ENCODE data around the gene PZP. TPM values are rescaled to one million over a fixed set of nuclear protein-coding genes. Genes with fewer than 3 reads are reported as not detected.

The PZP gene
- total and polyA plus RNA-seq, 8 donors = 0.03 to 0.38 (median 0.05) TPM; not detected in 5

- intact Hi-C loops (cut with DNase I) = no loop called here
- H3K4me1 ChIP-seq = no peaks in the 10 kb centered on the region
- H3K36me3 ChIP-seq = no peaks in the 10 kb centered on the region
- H3K27ac ChIP-seq = peak within 1 kb of the TSS in 2 of 4 donors; percentile 20 to 52
- peak within 1 kb of the TSS in 2 of 4 donors; percentile 1 to 8 for H3K4me3 ChIP-seq
- WGBS, 2 donors = 73 to 80% methylated on average over 9 of the region's 9 CpGs
- DNase-seq = no peak
- H3K27me3 ChIP-seq = no peaks in the 10 kb centered on the region
- no peak for TF ChIP-seq CTCF (IDR thresholded peaks at IDR 0.05)
- peak in 3 of 4 donors; percentile 48 to 68 (median 64) for ATAC-seq
- H3K9me3 ChIP-seq = no peaks in the 10 kb centered on the region
- FAIRE-seq = no peak
Observed at GRCh38 chr12:9115731-9116559, 92.2 kb downstream of the PZP start, which contains the start of gene A2M. A2M (minus strand) TSS chr12:9115919; CDS start chr12:9115849, 70 bp downstream.

DNA sequence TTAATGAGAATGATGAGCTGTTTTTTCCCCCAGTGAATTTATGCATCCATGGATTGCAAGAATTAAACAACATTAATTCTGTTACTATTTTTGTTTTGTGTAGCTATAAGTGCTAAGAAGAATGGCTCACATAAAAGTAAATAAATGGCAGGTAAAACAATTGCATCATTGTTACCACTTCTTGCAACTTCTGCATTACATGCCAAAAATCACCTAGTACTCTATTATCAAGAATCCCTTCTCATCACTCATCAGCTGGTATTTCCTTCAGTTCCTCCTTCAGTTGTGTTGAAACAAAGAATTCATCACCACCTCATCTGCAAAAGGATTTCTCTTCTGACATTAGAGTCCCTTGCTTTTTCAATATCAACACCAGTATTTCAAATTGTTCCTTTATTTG, 93.2 kb downstream of the PZP start:
- no peaks in the 10 kb centered on the region for H3K36me3 ChIP-seq
- ATAC-seq (no peak), FAIRE-seq (no peak), DNase-seq (no peak)
- H3K27me3 ChIP-seq = no peaks in the 10 kb centered on the region
- no peaks in the 10 kb centered on the region for H3K9me3 ChIP-seq
- intact Hi-C loops (cut with DNase I) = no loop called here
- H3K4me1 ChIP-seq = no peaks in the 10 kb centered on the region
- no peak for TF ChIP-seq CTCF (IDR thresholded peaks at IDR 0.05)
- H3K4me3 ChIP-seq = peak overlapping the region in 2 of 4 donors; percentile 1 to 8
- H3K27ac ChIP-seq = no peak overlapping the region

- Histone ChIP-seq H3K36me3 (no peaks in the 10 kb centered on the region), H3K27me3 (no peaks in the 10 kb centered on the region), H3K9me3 (no peaks in the 10 kb centered on the region), H3K4me3 (peak overlapping the region in 1 of 4 donors; percentile 8), H3K27ac (no peak overlapping the region), H3K4me1 (no peaks in the 10 kb centered on the region)
- 42 to 46% methylated on average over 1 of the region's 1 CpG for WGBS, 2 donors
- intact Hi-C loops (cut with DNase I) = no loop called here
- DNase-seq (no peak), ATAC-seq (peak; percentile 42 to 82 (median 58)), FAIRE-seq (no peak)
- no peak for TF ChIP-seq CTCF (IDR thresholded peaks at IDR 0.05)
Observed at GRCh38 chr12:9113987-9114309, 94.2 kb downstream of the PZP start.

- Histone ChIP-seq H3K27me3 (no peaks in the 10 kb centered on the region), H3K9me3 (no peaks in the 10 kb centered on the region), H3K4me1 (no peaks in the 10 kb centered on the region), H3K4me3 (peak overlapping the region in 1 of 4 donors; percentile 8), H3K27ac (no peak overlapping the region), H3K36me3 (no peaks in the 10 kb centered on the region)
- TF ChIP-seq CTCF (IDR thresholded peaks at IDR 0.05) = no peak
- DNase-seq = no peak
- ATAC-seq = no peak
- FAIRE-seq = no peak
- 82 to 91% methylated on average over 7 of the region's 7 CpGs for WGBS, 2 donors
- intact Hi-C loops (cut with DNase I) = no loop called here
Observed at GRCh38 chr12:9113296-9113986, 94.8 kb downstream of the PZP start.

All from pancreas (tissue), 10 donors.